SK-N-SH (cell line): ENCODE measurements around the gene OR6K3. TPM values are rescaled to one million over a fixed set of nuclear protein-coding genes. Genes with fewer than 3 reads are reported as not detected.

Experiments used
- CTCF ChIA-PET: fragments of 300-600, 350-600 bp; formaldehyde crosslinking; extraction: SDS; loops from one replicate; lab custom pipeline; 2021; lab: Yijun Ruan, JAX
- POLR2A ChIA-PET: fragments of 350-600 bp; sonication (Branson Sonifier 250); formaldehyde crosslinking; extraction: SDS; loops from one replicate; lab custom pipeline; 2020; ENCODE audit warnings: antibody characterized with exemption, inconsistent platforms; lab: Yijun Ruan, JAX
- DNase-seq: peaks from one replicate; pipeline ENCODE4 v3.0.0; 2012
- H2AFZ ChIP-seq: fragments of 200-600 bp; sonication (generic); 2 replicates; pipeline ENCODE4 v1.8.1; 2016; ENCODE audit warnings: antibody characterized with exemption, mild to moderate bottlenecking, low read depth
- H3F3A ChIP-seq: fragments of 200-600 bp; sonication (generic); replicated peaks from 2 replicates; pipeline ENCODE3; 2016; ENCODE audit warnings: antibody characterized with exemption, mild to moderate bottlenecking; ENCODE audit not compliant: insufficient read depth
- H3K27ac ChIP-seq, 2 experiments: fragments of 200-500 bp in 1 of 2; fragments of 200-600 bp in 1 of 2; sonication (Bioruptor generic) in 1 of 2; sonication (generic), shearing (Covaris generic) in 1 of 2; 2 replicates each; pipeline versions ENCODE4 v1.5.1 to v1.6.1; 2014 to 2016; ENCODE audit warnings: low read depth in 2 of 2, inconsistent platforms in 1 of 2, low read length in 1 of 2, mild to moderate bottlenecking in 1 of 2, mixed read lengths in 1 of 2
- H3K27me3 ChIP-seq: fragments of 200-600 bp; sonication (generic), shearing (Covaris generic); 2 replicates; pipeline ENCODE4 v1.6.1; 2016; ENCODE audit warnings: mixed run types; ENCODE audit not compliant: insufficient read depth
- H3K36me3 ChIP-seq, 2 experiments: fragments of 200-500 bp in 1 of 2; fragments of 200-600 bp in 1 of 2; sonication (Bioruptor generic) in 1 of 2; sonication (generic) in 1 of 2; replicated peaks in 1 of 2; 2 replicates each; pipeline versions ENCODE3 to v1.5.1; 2014 to 2016; ENCODE audit warnings: low read length in 1 of 2, mild to moderate bottlenecking in 1 of 2; ENCODE audit not compliant: insufficient read depth in 2 of 2, control insufficient read depth in 1 of 2
- H3K4me1 ChIP-seq, 2 experiments: fragments of 200-500 bp in 1 of 2; fragments of 200-600 bp in 1 of 2; sonication (Bioruptor generic) in 1 of 2; sonication (generic), shearing (Covaris generic) in 1 of 2; 2 replicates each; pipeline versions ENCODE4 v1.5.1 to v1.6.1; 2014 to 2016; ENCODE audit warnings: low read depth in 1 of 2, low read length in 1 of 2, mixed run types in 1 of 2; ENCODE audit not compliant: insufficient read depth in 2 of 2, control insufficient read depth in 1 of 2
- H3K4me2 ChIP-seq: fragments of 200-600 bp; sonication (generic), shearing (Covaris generic); 2 replicates; pipeline ENCODE4 v1.6.1; 2017; ENCODE audit warnings: mixed run types
- H3K4me3 ChIP-seq, 2 experiments: fragments of 200-500 bp in 1 of 2; fragments of 200-600 bp in 1 of 2; sonication (Bioruptor generic) in 1 of 2; sonication (generic), shearing (Covaris generic) in 1 of 2; 2 replicates each; pipeline versions ENCODE4 v1.5.1 to v1.8.1; 2014 to 2016; ENCODE audit warnings: low read depth in 2 of 2, inconsistent platforms in 1 of 2, low read length in 1 of 2, mild to moderate bottlenecking in 1 of 2, mixed read lengths in 1 of 2, moderate library complexity in 1 of 2
- H3K79me2 ChIP-seq: fragments of 200-600 bp; sonication (generic); 2 replicates; pipeline ENCODE4 v1.8.1; 2017; ENCODE audit warnings: mild to moderate bottlenecking; ENCODE audit not compliant: insufficient read depth
- H3K9ac ChIP-seq: fragments of 200-600 bp; sonication (generic); 2 replicates; pipeline ENCODE4 v1.6.1; 2017; ENCODE audit warnings: mixed run types
- H3K9me2 ChIP-seq: fragments of 200-600 bp; sonication (generic); 2 replicates; pipeline ENCODE4 v1.6.1; 2017; ENCODE audit warnings: mixed run types
- H3K9me3 ChIP-seq: fragments of 200-600 bp; sonication (generic); 2 replicates; pipeline ENCODE4 v1.6.1; 2017; ENCODE audit warnings: mixed run types, mild to moderate bottlenecking, moderate library complexity
- H4K20me1 ChIP-seq: fragments of 200-600 bp; sonication (generic); 2 replicates; pipeline ENCODE4 v1.6.1; 2017; ENCODE audit warnings: mild to moderate bottlenecking, mixed run types; ENCODE audit not compliant: insufficient read depth
- EZH2phosphoT487 ChIP-seq: fragments of 200-600 bp; sonication (generic); IDR thresholded peaks from 2 replicates; pipeline ENCODE4 v1.6.1; 2017; ENCODE audit warnings: low read depth, mixed run types, mild to moderate bottlenecking, antibody characterized with exemption, moderate library complexity, borderline replicate concordance
- FOSL2 ChIP-seq: IDR thresholded peaks from 2 replicates; pipeline ENCODE4 v1.4.0; 2012; ENCODE audit warnings: low read depth, mild to moderate bottlenecking, moderate library complexity, borderline replicate concordance
- FOXJ3 ChIP-seq: sonication (generic); formaldehyde crosslinking; IDR thresholded peaks from 2 replicates; pipeline ENCODE4 v1.5.1; 2020; ENCODE audit warnings: mild to moderate bottlenecking, missing genetic modification reagents
- FOXM1 ChIP-seq: IDR thresholded peaks from 2 replicates; pipeline ENCODE4 v1.4.0; 2012; ENCODE audit warnings: low read depth, mild to moderate bottlenecking
- GATA2 ChIP-seq: sonication (generic); formaldehyde crosslinking; IDR thresholded peaks from 2 replicates; pipeline ENCODE4 v1.5.0; 2020; ENCODE audit warnings: mild to moderate bottlenecking, missing genetic modification reagents
- IRF3 ChIP-seq: fragments of 150-350 bp; IDR thresholded peaks from 2 replicates; pipeline ENCODE4 v1.6.1; 2016; ENCODE audit warnings: mild to moderate bottlenecking, low read depth, low read length
- JUND ChIP-seq: IDR thresholded peaks from 2 replicates; pipeline ENCODE4 v1.4.0; 2012
- MEF2A ChIP-seq: IDR thresholded peaks from 2 replicates; pipeline ENCODE4 v1.4.0; 2012; ENCODE audit warnings: low read depth, borderline replicate concordance
- MXI1 ChIP-seq: IDR thresholded peaks from 2 replicates; pipeline ENCODE4 v1.6.1; 2012; ENCODE audit warnings: mild to moderate bottlenecking, low read depth, low read length, improper control_type of control experiment
- NRF1 ChIP-seq: IDR thresholded peaks from 2 replicates; pipeline ENCODE4 v1.6.1; 2012; ENCODE audit warnings: low read depth, mild to moderate bottlenecking, low read length
- POLR2AphosphoS5 ChIP-seq: IDR thresholded peaks from 2 replicates; pipeline ENCODE4 v1.6.1; 2012; ENCODE audit warnings: low read depth, low read length
- RAD21 ChIP-seq: IDR thresholded peaks from 2 replicates; pipeline ENCODE4 v1.6.1; 2012; ENCODE audit warnings: mild to moderate bottlenecking, low read length
- RCOR1 ChIP-seq: fragments of 150-350 bp; IDR thresholded peaks from 2 replicates; pipeline ENCODE4 v1.6.1; 2017; ENCODE audit warnings: antibody characterized with exemption, low read length
- RFX5 ChIP-seq: IDR thresholded peaks from 2 replicates; pipeline ENCODE4 v1.6.1; 2012; ENCODE audit warnings: mild to moderate bottlenecking, improper control_type of control experiment, low read length
- RXRA ChIP-seq: IDR thresholded peaks from 2 replicates; pipeline ENCODE4 v1.4.0; 2012; ENCODE audit warnings: low read depth, mild to moderate bottlenecking, borderline replicate concordance
- SMC3 ChIP-seq: IDR thresholded peaks from 2 replicates; pipeline ENCODE4 v1.6.1; 2012; ENCODE audit warnings: low read depth, low read length, improper control_type of control experiment
- TAF1 ChIP-seq: IDR thresholded peaks from 2 replicates; pipeline ENCODE4 v1.6.1; 2012; ENCODE audit warnings: low read depth, mild to moderate bottlenecking, low read length, moderate library complexity, borderline replicate concordance
- TEAD4 ChIP-seq: IDR thresholded peaks from 2 replicates; pipeline ENCODE4 v1.4.0; 2012; ENCODE audit warnings: mild to moderate bottlenecking, borderline replicate concordance; ENCODE audit not compliant: insufficient read depth
- WGBS: methylation state at CpG from one replicate; pipeline ENCODE4 v1.1.6; 2017; ENCODE audit warnings: low lambda C conversion rate; 5-methylcytosine and 5-hydroxymethylcytosine counted together
- polyA plus RNA-seq, 3 experiments: library from polyadenylated mRNA; depleted of rRNA; stranded (reverse); fragments of >200 nt; gene quantifications; 2 replicates each; pipeline ENCODE4 v1.2.3, GENCODE V29; 2012
- TF ChIP-seq, protein P1 (sequence below): IDR thresholded peaks from 2 replicates; pipeline ENCODE4 v1.4.0; 2012; ENCODE audit warnings: low read depth, borderline replicate concordance
- TF ChIP-seq, protein P2 (sequence below): fragments of 200-600 bp; sonication (generic); IDR thresholded peaks from 2 replicates; pipeline ENCODE4 v1.6.1; 2017; ENCODE audit warnings: antibody characterized with exemption, mild to moderate bottlenecking, moderate library complexity

Gene OR6K3, protein sequence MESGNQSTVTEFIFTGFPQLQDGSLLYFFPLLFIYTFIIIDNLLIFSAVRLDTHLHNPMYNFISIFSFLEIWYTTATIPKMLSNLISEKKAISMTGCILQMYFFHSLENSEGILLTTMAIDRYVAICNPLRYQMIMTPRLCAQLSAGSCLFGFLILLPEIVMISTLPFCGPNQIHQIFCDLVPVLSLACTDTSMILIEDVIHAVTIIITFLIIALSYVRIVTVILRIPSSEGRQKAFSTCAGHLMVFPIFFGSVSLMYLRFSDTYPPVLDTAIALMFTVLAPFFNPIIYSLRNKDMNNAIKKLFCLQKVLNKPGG
- not detected in 2 replicates for polyA plus RNA-seq (2012; rRNA removed)
- not detected in 2 replicates for polyA plus RNA-seq (2012; cell fraction: cytosol; rRNA removed)
- polyA plus RNA-seq (2012; cell fraction: nucleus; rRNA removed) = 0.12 TPM in 1 of 2 replicates, not detected in the other

DNA sequence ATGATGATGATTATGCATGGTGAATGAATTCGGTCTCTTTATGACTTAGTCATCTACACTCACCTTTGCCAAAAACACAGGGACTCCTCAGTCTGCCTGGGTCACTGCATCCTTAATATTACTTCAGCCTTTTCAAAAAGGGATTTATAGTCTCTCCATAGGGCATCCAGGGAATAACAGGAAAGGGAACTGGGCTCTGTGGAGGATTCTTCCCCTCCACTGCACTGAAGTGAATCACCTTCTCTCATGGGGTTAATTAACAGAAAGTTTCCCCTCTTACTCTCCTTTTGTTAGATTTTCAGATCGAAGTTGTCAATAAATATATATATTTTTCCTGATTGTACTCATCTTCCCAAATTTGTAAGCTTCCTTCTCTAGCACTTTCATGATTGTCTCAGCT, at the start of gene OR6K3:
OR6K3 (minus strand) TSS at position 101 of the 400 bp plus-strand sequence. CDS start 2,605 bp downstream, outside the sequence.
- Histone ChIP-seq H3K4me1 (no peaks in the 10 kb centered on the region), H3K9ac (no peak within 1 kb of the TSS), H3K79me2 (no peaks in the 10 kb centered on the region), H3F3A (no peaks in the 10 kb centered on the region), H3K4me3 (no peak within 1 kb of the TSS), H3K9me3 (no peaks in the 10 kb centered on the region), H3K4me2 (no peak within 1 kb of the TSS), H3K27me3 (peaks cover 10% of the 10 kb centered on the region), H3K9me2 (no peaks in the 10 kb centered on the region), H4K20me1 (no peaks in the 10 kb centered on the region), H3K27ac (no peak within 1 kb of the TSS), H2AFZ (no peak within 1 kb of the TSS), H3K36me3 (no peaks in the 10 kb centered on the region)
- WGBS = 16% methylated on average over 2 of the region's 2 CpGs
- no peak for TF ChIP-seq FOSL2
- TF ChIP-seq RCOR1 = no peak
- TF ChIP-seq TAF1 = no peak
- CTCF ChIA-PET = no interaction called here
- DNase-seq = no peak
- POLR2A ChIA-PET = no interaction called here

DNA sequence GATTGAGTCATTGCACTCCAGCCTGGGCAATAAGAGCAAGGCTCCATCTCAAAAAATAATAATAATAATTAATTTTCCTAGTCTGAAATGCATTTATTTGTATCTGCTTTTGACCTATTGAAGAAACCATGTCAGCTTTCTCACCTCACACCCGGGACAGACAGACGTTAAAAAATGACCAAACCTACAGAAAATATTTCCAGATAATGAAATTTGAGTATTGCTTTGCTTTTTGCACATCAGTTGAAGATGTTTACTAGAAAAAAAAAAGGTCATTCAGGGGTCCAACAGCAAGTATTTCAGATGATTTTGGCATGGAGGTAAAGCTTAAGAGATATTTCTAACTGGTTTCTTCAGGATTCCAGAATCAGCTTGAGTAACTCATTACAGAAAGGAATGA, 33.9 kb upstream of the OR6K3 start, which contains the start of gene OR6K6:
OR6K6 (plus strand) TSS at position 301 of the 400 bp plus-strand sequence. CDS start 168 bp downstream, outside the sequence.
- Histone ChIP-seq H2AFZ (no peak within 1 kb of the TSS; the same call in 1 of the 2 replicates), H3K4me2 (no peak within 1 kb of the TSS), H3K27me3 (no peaks in the 10 kb centered on the region), H3K36me3 (no peaks in the 10 kb centered on the region), H3K4me3 (no peak within 1 kb of the TSS), H3K79me2 (no peaks in the 10 kb centered on the region), H3K9ac (no peak within 1 kb of the TSS), H3K9me2 (0 out of 2 replicates have a peak, but pooled peaks cover 2% of the 10 kb centered on the region), H3F3A (no peaks in the 10 kb centered on the region)
- no peak for DNase-seq
- TF ChIP-seq RAD21 (no peak), MEF2A (no peak), FOXM1 (no peak), EZH2phosphoT487 (no peak), RFX5 (no peak), NRF1 (no peak), FOXJ3 (CRISPR knock-in tag) (no peak), GATA2 (CRISPR knock-in tag) (no peak), POLR2AphosphoS5 (no peak), RCOR1 (no peak), MXI1 (no peak), IRF3 (no peak), RXRA (no peak), JUND (no peak), TEAD4 (no peak), FOSL2 (no peak), SMC3 (no peak)
- TF ChIP-seq, protein P1, sequence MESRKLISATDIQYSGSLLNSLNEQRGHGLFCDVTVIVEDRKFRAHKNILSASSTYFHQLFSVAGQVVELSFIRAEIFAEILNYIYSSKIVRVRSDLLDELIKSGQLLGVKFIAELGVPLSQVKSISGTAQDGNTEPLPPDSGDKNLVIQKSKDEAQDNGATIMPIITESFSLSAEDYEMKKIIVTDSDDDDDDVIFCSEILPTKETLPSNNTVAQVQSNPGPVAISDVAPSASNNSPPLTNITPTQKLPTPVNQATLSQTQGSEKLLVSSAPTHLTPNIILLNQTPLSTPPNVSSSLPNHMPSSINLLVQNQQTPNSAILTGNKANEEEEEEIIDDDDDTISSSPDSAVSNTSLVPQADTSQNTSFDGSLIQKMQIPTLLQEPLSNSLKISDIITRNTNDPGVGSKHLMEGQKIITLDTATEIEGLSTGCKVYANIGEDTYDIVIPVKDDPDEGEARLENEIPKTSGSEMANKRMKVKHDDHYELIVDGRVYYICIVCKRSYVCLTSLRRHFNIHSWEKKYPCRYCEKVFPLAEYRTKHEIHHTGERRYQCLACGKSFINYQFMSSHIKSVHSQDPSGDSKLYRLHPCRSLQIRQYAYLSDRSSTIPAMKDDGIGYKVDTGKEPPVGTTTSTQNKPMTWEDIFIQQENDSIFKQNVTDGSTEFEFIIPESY = no peak
- TF ChIP-seq, protein P2, sequence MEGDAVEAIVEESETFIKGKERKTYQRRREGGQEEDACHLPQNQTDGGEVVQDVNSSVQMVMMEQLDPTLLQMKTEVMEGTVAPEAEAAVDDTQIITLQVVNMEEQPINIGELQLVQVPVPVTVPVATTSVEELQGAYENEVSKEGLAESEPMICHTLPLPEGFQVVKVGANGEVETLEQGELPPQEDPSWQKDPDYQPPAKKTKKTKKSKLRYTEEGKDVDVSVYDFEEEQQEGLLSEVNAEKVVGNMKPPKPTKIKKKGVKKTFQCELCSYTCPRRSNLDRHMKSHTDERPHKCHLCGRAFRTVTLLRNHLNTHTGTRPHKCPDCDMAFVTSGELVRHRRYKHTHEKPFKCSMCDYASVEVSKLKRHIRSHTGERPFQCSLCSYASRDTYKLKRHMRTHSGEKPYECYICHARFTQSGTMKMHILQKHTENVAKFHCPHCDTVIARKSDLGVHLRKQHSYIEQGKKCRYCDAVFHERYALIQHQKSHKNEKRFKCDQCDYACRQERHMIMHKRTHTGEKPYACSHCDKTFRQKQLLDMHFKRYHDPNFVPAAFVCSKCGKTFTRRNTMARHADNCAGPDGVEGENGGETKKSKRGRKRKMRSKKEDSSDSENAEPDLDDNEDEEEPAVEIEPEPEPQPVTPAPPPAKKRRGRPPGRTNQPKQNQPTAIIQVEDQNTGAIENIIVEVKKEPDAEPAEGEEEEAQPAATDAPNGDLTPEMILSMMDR = no peak
- TF ChIP-seq, all 33 proteins: peak for 0
- Histone ChIP-seq H3K27ac (no peak within 1 kb of the TSS), H3K4me1 (no peaks in the 10 kb centered on the region), H3K9me3 (no peaks in the 10 kb centered on the region), H4K20me1 (no peaks in the 10 kb centered on the region)
- 0% methylated on average over 2 of the region's 2 CpGs for WGBS
- POLR2A ChIA-PET = no interaction called here
- CTCF ChIA-PET = no interaction called here
